Thymus (tissue), 11 donors: Measurements from ENCODE around the gene MPPED2. TPM values are rescaled to one million over a fixed set of nuclear protein-coding genes. Genes with fewer than 3 reads are reported as not detected.

Experiments used
- DNase-seq, 9 donors: peaks; one replicate each; pipeline ENCODE4 v3.0.0-alpha.2; 2013; ENCODE audit warnings: low spot score in 9 of 9, low read depth in 6 of 9, missing footprints in 1 of 9
- H3K27ac ChIP-seq, 2 donors: one replicate each; pipeline ENCODE4 v1.5.1; 2013; ENCODE audit warnings: control low read depth in 1 of 2, low read depth in 1 of 2, low read length in 1 of 2, mild to moderate bottlenecking in 1 of 2, moderate library complexity in 1 of 2
- H3K27me3 ChIP-seq, 2 donors: one replicate each; pipeline ENCODE4 v1.5.1; 2013; ENCODE audit warnings: low read length in 1 of 2; ENCODE audit not compliant: control insufficient read depth in 2 of 2, insufficient read depth in 1 of 2
- H3K36me3 ChIP-seq, 2 donors: one replicate each; pipeline ENCODE4 v1.5.1; 2013; ENCODE audit warnings: low read length in 1 of 2, mild to moderate bottlenecking in 1 of 2, moderate library complexity in 1 of 2; ENCODE audit not compliant: control insufficient read depth in 2 of 2, insufficient read depth in 2 of 2
- H3K4me1 ChIP-seq, 2 donors: one replicate each; pipeline ENCODE4 v1.5.1; 2013; ENCODE audit warnings: low read length in 2 of 2; ENCODE audit not compliant: control insufficient read depth in 2 of 2, insufficient read depth in 2 of 2
- H3K4me3 ChIP-seq, 2 donors: one replicate each; pipeline ENCODE4 v1.5.1; 2013; ENCODE audit warnings: low read length in 2 of 2, control low read depth in 1 of 2, mild to moderate bottlenecking in 1 of 2
- H3K9me3 ChIP-seq, 2 donors: one replicate each; pipeline ENCODE4 v1.5.1; 2013; ENCODE audit warnings: low read length in 1 of 2, mild to moderate bottlenecking in 1 of 2; ENCODE audit not compliant: control insufficient read depth in 2 of 2, insufficient read depth in 1 of 2
- WGBS: extraction: QIAGEN DNeasy Blood & Tissue Kit; methylation state at CpG from one replicate; pipeline ENCODE4 v1.1.7; 2013; 5-methylcytosine and 5-hydroxymethylcytosine counted together
- polyA plus RNA-seq: library from polyadenylated mRNA; stranded (reverse); fragments of 200-250 nt; gene quantifications from one replicate; pipeline ENCODE4 v1.2.3, GENCODE V29; 2013
- total RNA-seq: library from RNA; stranded (reverse); fragments of 120-200 nt; gene quantifications from one replicate; pipeline ENCODE4 v1.2.4, GENCODE V29; 2013
- donor health status: healthy.

The MPPED2 gene
- total and polyA plus RNA-seq, 2 donors, result 1.1 to 6.2 TPM

- no peak for DNase-seq
- WGBS, result 93% methylated on average over 4 of the region's 4 CpGs
- no peaks in the 10 kb centered on the region for H3K9me3 ChIP-seq
- H3K4me3 ChIP-seq, result no peak overlapping the region
- H3K27me3 ChIP-seq, result no peaks in the 10 kb centered on the region
- no peak overlapping the region for H3K27ac ChIP-seq
- no peaks in the 10 kb centered on the region for H3K4me1 ChIP-seq
- no peaks in the 10 kb centered on the region for H3K36me3 ChIP-seq
Measured at GRCh38 chr11:30368394-30368793, 217.8 kb downstream of the MPPED2 start.

GRCh38 chr11:30365793-30366517 lies 220.2 kb downstream of the MPPED2 start:
- Histone ChIP-seq H3K9me3 (no peaks in the 10 kb centered on the region), H3K36me3 (no peaks in the 10 kb centered on the region), H3K4me1 (no peaks in the 10 kb centered on the region), H3K27ac (no peak overlapping the region), H3K27me3 (no peaks in the 10 kb centered on the region), H3K4me3 (no peak overlapping the region)
- no peak for DNase-seq
- WGBS, result 97% methylated on average over 3 of the region's 3 CpGs

GRCh38 chr11:30364837-30365482 lies 221.2 kb downstream of the MPPED2 start:
- H3K27me3 ChIP-seq, result no peaks in the 10 kb centered on the region
- H3K9me3 ChIP-seq, result no peaks in the 10 kb centered on the region
- DNase-seq, result no peak
- 96% methylated on average over 9 of the region's 9 CpGs for WGBS
- H3K36me3 ChIP-seq, result no peaks in the 10 kb centered on the region
- no peak overlapping the region for H3K27ac ChIP-seq
- no peaks in the 10 kb centered on the region for H3K4me1 ChIP-seq
- H3K4me3 ChIP-seq, result no peak overlapping the region

- H3K36me3 ChIP-seq, result no peaks in the 10 kb centered on the region
- no peaks in the 10 kb centered on the region for H3K4me1 ChIP-seq
- H3K27me3 ChIP-seq, result no peaks in the 10 kb centered on the region
- WGBS, result 77% methylated on average over 7 of the region's 7 CpGs
- no peak overlapping the region for H3K4me3 ChIP-seq
- no peak overlapping the region for H3K27ac ChIP-seq
- H3K9me3 ChIP-seq, result no peaks in the 10 kb centered on the region
- DNase-seq, result no peak
Measured at GRCh38 chr11:30364139-30364836, 221.9 kb downstream of the MPPED2 start.

GRCh38 chr11:30360741-30361140 lies 225.4 kb downstream of the MPPED2 start:
- Histone ChIP-seq H3K27me3 (no peaks in the 10 kb centered on the region), H3K9me3 (no peaks in the 10 kb centered on the region), H3K36me3 (no peaks in the 10 kb centered on the region), H3K27ac (no peak overlapping the region), H3K4me1 (no peaks in the 10 kb centered on the region), H3K4me3 (no peak overlapping the region)
- DNase-seq, result no peak
